ENCODE data around the gene DERL2.

Gene DERL2

GRCh38 chr17:5485270-5486205 lies at the start of gene DERL2:
DERL2 (minus strand) TSS chr17:5486178; CDS start chr17:5486161, 17 bp downstream.
- DNase-seq (ENCODE audit: low read depth), result no peak

GRCh38 chr17:5535436-5535835 lies 49.5 kb upstream of the DERL2 start:
- DNase-seq (ENCODE audit: low read depth), result no peak
- H3K4me3 ChIP-seq (ENCODE audit: low read depth, low read length), result no peak overlapping the region

More at GRCh38 chr17:5485270-5486205, at the start of gene DERL2:
- peak within 1 kb of the TSS; percentile 72 for H3K4me3 ChIP-seq (ENCODE audit: low read depth, low read length)

GRCh38 chr17:5533486-5534315 lies 47.7 kb upstream of the DERL2 start:
- no peak overlapping the region for H3K4me3 ChIP-seq (ENCODE audit: low read depth, low read length)
- DNase-seq (ENCODE audit: low read depth), result no peak

- no peak overlapping the region for H3K4me3 ChIP-seq (ENCODE audit: low read depth, low read length)
- no peak for DNase-seq (ENCODE audit: low read depth)
Measured at GRCh38 chr17:5532581-5532980, 46.6 kb upstream of the DERL2 start.

- no peak for DNase-seq (ENCODE audit: low read depth)
- H3K4me3 ChIP-seq (ENCODE audit: low read depth, low read length), result no peak overlapping the region
Measured at GRCh38 chr17:5531085-5531418, 45.1 kb upstream of the DERL2 start.

GRCh38 chr17:5530265-5531084 lies 44.5 kb upstream of the DERL2 start:
- no peak overlapping the region for H3K4me3 ChIP-seq (ENCODE audit: low read depth, low read length)
- DNase-seq (ENCODE audit: low read depth), result no peak

GRCh38 chr17:5527601-5528250 lies 41.7 kb upstream of the DERL2 start:
- no peak for DNase-seq (ENCODE audit: low read depth)
- no peak overlapping the region for H3K4me3 ChIP-seq (ENCODE audit: low read depth, low read length)

- peak; percentile 93 for DNase-seq (ENCODE audit: low read depth)
- no peak overlapping the region for H3K4me3 ChIP-seq (ENCODE audit: low read depth, low read length)
Measured at GRCh38 chr17:5526821-5527598, 41.0 kb upstream of the DERL2 start.

- no peak overlapping the region for H3K4me3 ChIP-seq (ENCODE audit: low read depth, low read length)
- no peak for DNase-seq (ENCODE audit: low read depth)
Measured at GRCh38 chr17:5523249-5523648, 37.3 kb upstream of the DERL2 start.

GRCh38 chr17:5522476-5522875 lies 36.5 kb upstream of the DERL2 start:
- no peak overlapping the region for H3K4me3 ChIP-seq (ENCODE audit: low read depth, low read length)
- DNase-seq (ENCODE audit: low read depth), result no peak

GRCh38 chr17:5516060-5516792 lies 30.2 kb upstream of the DERL2 start:
- no peak overlapping the region for H3K4me3 ChIP-seq (ENCODE audit: low read depth, low read length)
- DNase-seq (ENCODE audit: low read depth), result peak; percentile 90

GRCh38 chr17:5514976-5515375 lies 29.0 kb upstream of the DERL2 start:
- H3K4me3 ChIP-seq (ENCODE audit: low read depth, low read length), result no peak overlapping the region
- no peak for DNase-seq (ENCODE audit: low read depth)

GRCh38 chr17:5513628-5514027 lies 27.6 kb upstream of the DERL2 start:
- no peak for DNase-seq (ENCODE audit: low read depth)
- no peak overlapping the region for H3K4me3 ChIP-seq (ENCODE audit: low read depth, low read length)

- no peak for DNase-seq (ENCODE audit: low read depth)
- no peak overlapping the region for H3K4me3 ChIP-seq (ENCODE audit: low read depth, low read length)
Measured at GRCh38 chr17:5511401-5512225, 25.6 kb upstream of the DERL2 start.

- no peak overlapping the region for H3K4me3 ChIP-seq (ENCODE audit: low read depth, low read length)
- DNase-seq (ENCODE audit: low read depth), result no peak
Measured at GRCh38 chr17:5510771-5511170, 24.8 kb upstream of the DERL2 start.

- DNase-seq (ENCODE audit: low read depth), result no peak
- H3K4me3 ChIP-seq (ENCODE audit: low read depth, low read length), result no peak overlapping the region
Measured at GRCh38 chr17:5509482-5509881, 23.5 kb upstream of the DERL2 start.

GRCh38 chr17:5508810-5509209 lies 22.8 kb upstream of the DERL2 start:
- DNase-seq (ENCODE audit: low read depth), result peak; percentile 32
- no peak overlapping the region for H3K4me3 ChIP-seq (ENCODE audit: low read depth, low read length)

Data from skeletal muscle cell (primary cell).